HG03135 (cell line): ENCODE data around the gene S100P.
"Not testable (repeated sequence)": the region's sequence is repeated elsewhere in the genome, so short reads cannot be mapped to it uniquely, and the experiment has no call there.

Experiments used
- ATAC-seq: cut with Tn5 transposase; IDR thresholded peaks from one replicate; pipeline ENCODE4 v1.9.1; 2021; ENCODE audit warnings: mild to moderate bottlenecking, moderate library complexity; ENCODE audit not compliant: unreplicated experiment

Gene S100P

GRCh38 chr4:6693231-6694176 lies at the start of gene S100P:
TSS of gene S100P (plus strand) at chr4:6693878. CDS start at chr4:6693933, 55 bp downstream.
- ATAC-seq: no peak

- no peak for ATAC-seq
These were observed 48.7 kb upstream of the S100P start for GRCh38 chr4:6644792-6645530.

GRCh38 chr4:6647169-6647568 lies 46.5 kb upstream of the S100P start:
- ATAC-seq: no peak

GRCh38 chr4:6647582-6648230 lies 46.0 kb upstream of the S100P start:
- ATAC-seq: no peak

GRCh38 chr4:6649216-6649615 lies 44.5 kb upstream of the S100P start:
- no peak for ATAC-seq

- not testable (repeated sequence) for ATAC-seq
These were observed 39.5 kb upstream of the S100P start for GRCh38 chr4:6654211-6654610.

GRCh38 chr4:6655291-6655690 lies 38.4 kb upstream of the S100P start:
- not testable (repeated sequence) for ATAC-seq

GRCh38 chr4:6655924-6656323 lies 37.8 kb upstream of the S100P start:
- ATAC-seq: no peak

GRCh38 chr4:6657242-6658208 lies 36.2 kb upstream of the S100P start:
- ATAC-seq: no peak

GRCh38 chr4:6658209-6658595 lies 35.5 kb upstream of the S100P start:
- no peak for ATAC-seq

- no peak for ATAC-seq
These were observed 35.0 kb upstream of the S100P start for GRCh38 chr4:6658597-6659075.

GRCh38 chr4:6659897-6660296 lies 33.8 kb upstream of the S100P start:
- no peak for ATAC-seq

GRCh38 chr4:6660430-6660829 lies 33.2 kb upstream of the S100P start:
- ATAC-seq: no peak

- no peak for ATAC-seq
These were observed 31.1 kb upstream of the S100P start for GRCh38 chr4:6662591-6662990.

- no peak for ATAC-seq
These were observed 29.9 kb upstream of the S100P start for GRCh38 chr4:6663596-6664393.

- no peak for ATAC-seq
These were observed 28.4 kb upstream of the S100P start for GRCh38 chr4:6665320-6665654.

GRCh38 chr4:6668391-6668790 lies 25.3 kb upstream of the S100P start:
- ATAC-seq: no peak

- ATAC-seq: no peak
These were observed 22.0 kb upstream of the S100P start for GRCh38 chr4:6671648-6672047.

GRCh38 chr4:6672131-6672530 lies 21.5 kb upstream of the S100P start:
- no peak for ATAC-seq
